ENCODE data around the gene ADGRV1. TPM values are rescaled to one million over a fixed set of nuclear protein-coding genes. Genes with fewer than 3 reads are reported as not detected.
A peak's percentile ranks its signal among the peaks of the same experiment; 100 is the strongest.

ADGRV1 gene
- total RNA-seq, 1 experiment from 2014 or later: 64.8 TPM

- Histone ChIP-seq H3K9me3 (ENCODE audit: control insufficient read depth, low read depth, low read length) (no peaks in the 10 kb centered on the region), H2BK20ac (ENCODE audit: low read depth, low read length, poor library complexity, severe bottlenecking) (no peak overlapping the region), H3K23ac (ENCODE audit: insufficient read length, low read depth, low read length) (no peak overlapping the region), H3K23me2 (ENCODE audit: insufficient read length, low read depth, low read length, poor library complexity, severe bottlenecking) (no peaks in the 10 kb centered on the region), H3K79me2 (ENCODE audit: insufficient read depth, low read length) (no peaks in the 10 kb centered on the region), H3K18ac (ENCODE audit: insufficient read length, low read depth, low read length) (no peak overlapping the region), H4K8ac (replicated peaks; ENCODE audit: insufficient read length, low read depth, low read length) (no peak overlapping the region), H4K20me1 (ENCODE audit: control insufficient read depth, insufficient read depth, insufficient read length) (no peaks in the 10 kb centered on the region), H3K27me3 (ENCODE audit: insufficient read depth, low read length) (no peaks in the 10 kb centered on the region), H2BK5ac (ENCODE audit: insufficient read length, low read length) (no peak overlapping the region), H3K4me2 (ENCODE audit: insufficient read depth, insufficient read length, low read length) (no peak overlapping the region), H2AFZ (ENCODE audit: low read length) (no peak overlapping the region), H3K4me1 (ENCODE audit: insufficient read depth, low read length) (no peaks in the 10 kb centered on the region), H2BK12ac (ENCODE audit: insufficient read length, low read depth, low read length) (no peak overlapping the region), H3K4ac (ENCODE audit: low read depth, low read length) (no peak overlapping the region), H2BK15ac (ENCODE audit: low read depth, low read length) (no peak overlapping the region), H3K79me1 (ENCODE audit: insufficient read depth, low read depth, low read length, poor library complexity, severe bottlenecking) (no peaks in the 10 kb centered on the region), H3K56ac (ENCODE audit: insufficient read length, low read depth, low read length) (no peak overlapping the region), H2BK120ac (ENCODE audit: low read depth, low read length, poor library complexity, severe bottlenecking) (no peak overlapping the region), H4K5ac (ENCODE audit: insufficient read length, low read depth, low read length) (no peak overlapping the region), H4K91ac (ENCODE audit: insufficient read length, low read depth, low read length) (no peak overlapping the region), H3T11ph (ENCODE audit: low read length) (no peak overlapping the region), H2AK5ac (ENCODE audit: insufficient read length, low read length) (no peak overlapping the region), H3K14ac (ENCODE audit: insufficient read depth, low read length) (no peak overlapping the region), H3K9ac (ENCODE audit: extremely low read depth, insufficient read length, low read length) (no peak overlapping the region), H3K27ac (ENCODE audit: insufficient read length, low read depth, low read length) (no peak overlapping the region)
- no CpG with 5 or more reads among the region's 1 CpG for WGBS (ENCODE audit: extremely low coverage, insufficient read length, low lambda C conversion rate)
- Mint-ChIP-seq H3K4me1 (peaks cover 5 to 20% of the 10 kb centered on the region in 2 experiments), H3K27ac (peak overlapping the region in 1 of 3 experiments; percentile 2; a peak in 2 of 7 replicates), H3K4me3 (no peak overlapping the region), H3K9me3 (no peaks in the 10 kb centered on the region), H3K27me3 (ENCODE audit: low read depth) (no peaks in the 10 kb centered on the region), H3K36me3 (ENCODE audit: insufficient read depth in 1 of 3, low read depth in 3 of 3) (peaks cover 0 to 4% (median 0%) of the 10 kb centered on the region in 3 experiments; a peak in 2 of 7 replicates)
- no peak for DNase-seq
- no peak for TF ChIP-seq CTCF (conservative IDR thresholded peaks at IDR 0.05)
Measured at GRCh38 chr5:91125916-91126315, 567.3 kb downstream of the ADGRV1 start.

Data from H9 (cell line).